HG03469 (cell line): ENCODE data around the gene MED14.

ENCODE experiments used
- ATAC-seq: cut with Tn5 transposase; IDR thresholded peaks from one replicate; pipeline ENCODE4 v1.9.1; 2021; ENCODE audit warnings: mild to moderate bottlenecking, moderate library complexity, moderate number of reproducible peaks; ENCODE audit not compliant: unreplicated experiment

Gene MED14

GRCh38 chrX:40615976-40616375, 119.4 kb downstream of the MED14 start:
- ATAC-seq = no peak

GRCh38 chrX:40612511-40612910, 122.8 kb downstream of the MED14 start:
- no peak for ATAC-seq

GRCh38 chrX:40607381-40607780, 128.0 kb downstream of the MED14 start:
- ATAC-seq = no peak

DNA sequence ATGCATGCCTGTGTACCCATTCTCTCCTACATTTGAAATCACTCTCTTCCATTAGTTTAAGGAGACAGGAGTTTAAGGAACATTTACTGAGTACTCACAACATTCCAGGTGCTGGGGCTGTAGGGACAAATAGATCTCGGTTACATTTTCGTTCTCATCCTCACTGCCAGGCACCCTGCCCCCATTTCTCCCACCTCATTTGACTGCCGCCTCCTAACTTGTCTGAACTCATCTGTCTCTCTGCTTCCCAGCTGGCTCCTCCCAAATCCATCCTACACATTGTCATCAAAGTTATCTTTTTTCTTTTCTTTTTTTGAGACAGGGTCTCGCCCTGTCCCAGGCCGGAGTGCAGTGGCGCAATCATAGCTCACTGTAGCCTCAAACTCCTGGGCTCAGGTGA, 131.9 kb downstream of the MED14 start:
- no peak for ATAC-seq
